HEK293T (cell line): ENCODE data around the gene AIRE.
"Not testable (repeated sequence)": the region's sequence is repeated elsewhere in the genome, so short reads cannot be mapped to it uniquely, and the experiment has no call there.

Experiments used
- CTCF ChIA-PET: fragments of 350-600 bp; formaldehyde crosslinking; extraction: SDS; loops from one replicate; lab custom pipeline; 2021; ENCODE audit warnings: antibody characterized with exemption, inconsistent platforms; lab: Yijun Ruan, JAX
- POLR2A ChIA-PET: fragments of 350-600 bp; formaldehyde crosslinking; extraction: SDS; loops from one replicate; lab custom pipeline; 2020; ENCODE audit warnings: antibody characterized with exemption, inconsistent platforms; lab: Yijun Ruan, JAX
- DNase-seq: peaks from one replicate; pipeline ENCODE4 v3.0.0; 2012; ENCODE audit warnings: mixed read lengths; ENCODE audit errors: extremely low spot score
- ARNT ChIP-seq: fragments of 450-650 bp; IDR thresholded peaks from 2 replicates; pipeline ENCODE4 v1.6.1; 2017; ENCODE audit warnings: mild to moderate bottlenecking
- BHLHE40 ChIP-seq: fragments of 450-650 bp; IDR thresholded peaks from 2 replicates; pipeline ENCODE4 v1.6.1; 2016; ENCODE audit warnings: mild to moderate bottlenecking, moderate library complexity, borderline replicate concordance
- CTBP1 ChIP-seq: fragments of 450-650 bp; IDR thresholded peaks from 2 replicates; pipeline ENCODE4 v1.6.1; 2016; ENCODE audit warnings: borderline replicate concordance
- ELF4 ChIP-seq: fragments of 450-650 bp; IDR thresholded peaks from 2 replicates; pipeline ENCODE4 v1.6.1; 2017; ENCODE audit warnings: antibody characterized with exemption
- FOXA1 ChIP-seq: fragments of 450-650 bp; IDR thresholded peaks from 2 replicates; pipeline ENCODE4 v1.6.1; 2016; ENCODE audit warnings: mild to moderate bottlenecking
- FOXK2 ChIP-seq: fragments of 450-650 bp; IDR thresholded peaks from 2 replicates; pipeline ENCODE4 v1.6.1; 2016; ENCODE audit warnings: mild to moderate bottlenecking
- FOXM1 ChIP-seq: fragments of 450-650 bp; IDR thresholded peaks from 2 replicates; pipeline ENCODE4 v1.6.1; 2017; ENCODE audit warnings: mild to moderate bottlenecking, borderline replicate concordance
- HDGF ChIP-seq: fragments of 450-650 bp; IDR thresholded peaks from 2 replicates; pipeline ENCODE4 v1.6.1; 2017; ENCODE audit warnings: antibody characterized with exemption, borderline replicate concordance
- L3MBTL2 ChIP-seq: fragments of 450-650 bp; conservative IDR thresholded peaks from 2 replicates; pipeline ENCODE4 v1.6.1; 2016; ENCODE audit warnings: mild to moderate bottlenecking
- LEF1 ChIP-seq: fragments of 450-650 bp; IDR thresholded peaks from 2 replicates; pipeline ENCODE4 v1.6.1; 2017; ENCODE audit warnings: mild to moderate bottlenecking, borderline replicate concordance
- NFRKB ChIP-seq: fragments of 450-650 bp; IDR thresholded peaks from 2 replicates; pipeline ENCODE4 v1.6.1; 2016; ENCODE audit warnings: mild to moderate bottlenecking, moderate library complexity
- PKNOX1 ChIP-seq: fragments of 450-650 bp; IDR thresholded peaks from 2 replicates; pipeline ENCODE4 v1.6.1; 2016
- SP1 ChIP-seq: fragments of 450-650 bp; IDR thresholded peaks from 2 replicates; pipeline ENCODE4 v1.6.1; 2017
- SUZ12 ChIP-seq: fragments of 450-650 bp; IDR thresholded peaks from 2 replicates; pipeline ENCODE4 v1.6.1; 2016; ENCODE audit warnings: mild to moderate bottlenecking
- TARDBP ChIP-seq: fragments of 450-650 bp; IDR thresholded peaks from 2 replicates; pipeline ENCODE4 v1.6.1; 2016
- ZNF384 ChIP-seq: fragments of 450-650 bp; IDR thresholded peaks from 2 replicates; pipeline ENCODE4 v1.6.1; 2016

The AIRE gene

GRCh38 chr21:44301961-44302406 lies 16.3 kb downstream of the AIRE start:
- ChIA-PET CTCF (no interaction called here), POLR2A (no interaction called here)
- TF ChIP-seq NFRKB (no peak), BHLHE40 (no peak), HDGF (no peak), ELF4 (no peak), FOXM1 (no peak), FOXK2 (no peak), PKNOX1 (no peak), TARDBP (no peak)
- DNase-seq: no peak

GRCh38 chr21:44302573-44303401 lies 17.1 kb downstream of the AIRE start:
- CTCF ChIA-PET, DNase-seq: not testable (repeated sequence)
- POLR2A ChIA-PET: interaction anchor here (1.4 kb wide), 1 partner anchor 574 kb away, joined by 3 read pairs; no protein-coding TSS in a partner anchor

GRCh38 chr21:44303490-44303981 lies 17.9 kb downstream of the AIRE start:
- ChIA-PET CTCF (interaction anchor here (0.7 kb wide), 2 partner anchors 17 to 29 kb away, joined by 3 read pairs; no protein-coding TSS in a partner anchor), POLR2A (interaction anchor here (1.4 kb wide), 1 partner anchor 575 kb away, joined by 3 read pairs; no protein-coding TSS in a partner anchor)
- TF ChIP-seq FOXA1 (no peak), CTBP1 (no peak), FOXM1 (no peak), ELF4 (no peak), BHLHE40 (no peak), HDGF (no peak), SP1 (no peak)
- no peak for DNase-seq

- ChIA-PET POLR2A (interaction anchor here (1.4 kb wide), 1 partner anchor 576 kb away, joined by 3 read pairs; no protein-coding TSS in a partner anchor), CTCF (interaction anchor here (0.7 kb wide), 2 partner anchors 16 to 30 kb away, joined by 3 read pairs; no protein-coding TSS in a partner anchor)
- DNase-seq: no peak
- TF ChIP-seq ARNT (no peak), HDGF (no peak), FOXA1 (no peak), L3MBTL2 (no peak), ZNF384 (no peak), LEF1 (no peak), NFRKB (no peak), BHLHE40 (no peak), TARDBP (no peak), ELF4 (no peak), SUZ12 (no peak), PKNOX1 (no peak), SP1 (no peak), FOXK2 (no peak), CTBP1 (no peak), FOXM1 (no peak)
Measured at GRCh38 chr21:44304011-44304616, 18.4 kb downstream of the AIRE start.

- POLR2A ChIA-PET: no interaction called here
- TF ChIP-seq SUZ12: no peak
- CTCF ChIA-PET: no interaction called here
Measured at GRCh38 chr21:44304877-44305293, 19.2 kb downstream of the AIRE start.

GRCh38 chr21:44305691-44306090 lies 20.0 kb downstream of the AIRE start:
- CTCF ChIA-PET: no interaction called here

More at GRCh38 chr21:44304877-44305293, 19.2 kb downstream of the AIRE start:
- DNase-seq: peak; percentile 69

More at GRCh38 chr21:44305691-44306090, 20.0 kb downstream of the AIRE start:
- DNase-seq: no peak
- TF ChIP-seq L3MBTL2 (no peak), PKNOX1 (no peak), CTBP1 (no peak)
- POLR2A ChIA-PET: no interaction called here
